Right forelimb (tissue), 1 donor: ENCODE data around the gene ZNF135.

ENCODE experiments used
- DNase-seq: peaks from one replicate; pipeline ENCODE4 v3.0.0-alpha.2; 2018

The ZNF135 gene

GRCh38 chr19:58059003-58059670 lies at the start of gene ZNF135:
TSS of gene ZNF135 (plus strand) at chr19:58059282. CDS start at chr19:58060003, 721 bp downstream.
- DNase-seq: peak; percentile 95

- DNase-seq: no peak
Measured at GRCh38 chr19:58009301-58009665, 49.8 kb upstream of the ZNF135 start.

- peak; percentile 97 for DNase-seq
Measured at GRCh38 chr19:58009666-58010301, 49.3 kb upstream of the ZNF135 start.

GRCh38 chr19:58010507-58010906 lies 48.6 kb upstream of the ZNF135 start:
- DNase-seq: no peak

DNA sequence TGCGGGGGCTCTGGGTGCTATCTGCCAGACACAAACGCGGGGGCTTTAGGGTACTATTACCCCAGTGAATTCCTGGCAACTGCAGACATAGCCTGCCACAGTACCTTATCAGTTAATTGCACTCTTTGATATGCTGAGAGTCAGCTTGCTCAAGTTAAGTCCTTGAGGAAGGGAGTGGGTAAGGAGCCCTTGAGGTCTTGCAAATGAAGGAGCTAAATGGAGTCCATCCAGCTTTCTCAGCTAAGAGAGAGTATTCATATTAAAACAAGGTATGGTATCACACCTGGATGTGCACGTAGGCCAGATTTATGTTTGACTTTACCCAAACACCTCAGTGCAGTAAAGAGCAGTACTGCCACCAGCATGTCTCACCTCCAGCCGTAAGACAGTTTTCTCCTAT lies 44.9 kb upstream of the ZNF135 start:
- peak; percentile 10 for DNase-seq

GRCh38 chr19:58020129-58020528 lies 39.0 kb upstream of the ZNF135 start:
- DNase-seq: no peak

- DNase-seq: peak; percentile 67
Measured at GRCh38 chr19:58021541-58022282, 37.4 kb upstream of the ZNF135 start.

DNA sequence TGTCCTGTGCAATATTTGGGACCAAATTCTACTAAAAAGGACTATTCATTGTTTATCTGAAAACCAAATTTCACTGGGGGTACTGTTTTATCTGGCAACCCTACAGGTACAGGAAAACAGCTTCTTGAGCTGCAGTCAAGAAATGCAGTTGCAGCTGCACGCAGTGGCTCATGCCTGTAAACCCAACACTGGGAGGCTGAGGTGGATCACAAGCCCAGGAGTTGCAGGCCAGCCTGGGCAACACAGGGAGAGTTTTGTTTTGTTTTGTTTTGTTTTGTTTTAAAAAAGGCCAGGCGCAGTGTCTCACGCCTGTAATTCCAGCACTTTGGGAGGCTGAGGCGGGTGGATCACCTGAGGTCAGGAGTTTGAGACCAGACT lies 36.8 kb upstream of the ZNF135 start:
- DNase-seq: no peak

DNA sequence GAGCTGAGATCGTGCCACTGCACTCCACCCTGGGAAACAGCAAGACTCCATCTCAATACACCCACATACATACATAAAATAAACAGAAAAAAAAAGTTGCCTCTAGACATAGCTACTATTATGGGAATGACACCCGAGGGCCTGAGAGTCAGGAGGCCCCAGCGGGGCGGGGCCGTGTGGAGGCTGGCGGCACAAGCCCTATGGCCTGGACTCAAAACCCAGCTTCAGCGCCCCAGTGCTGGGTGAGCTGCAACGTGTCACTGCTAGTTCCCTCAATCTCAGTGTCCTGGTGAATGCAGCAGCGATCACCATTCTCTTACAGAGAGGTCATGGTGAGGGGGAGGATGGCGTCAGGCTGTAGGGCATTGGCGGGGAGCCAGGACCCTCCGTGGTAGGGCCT lies 34.4 kb upstream of the ZNF135 start:
- no peak for DNase-seq

DNA sequence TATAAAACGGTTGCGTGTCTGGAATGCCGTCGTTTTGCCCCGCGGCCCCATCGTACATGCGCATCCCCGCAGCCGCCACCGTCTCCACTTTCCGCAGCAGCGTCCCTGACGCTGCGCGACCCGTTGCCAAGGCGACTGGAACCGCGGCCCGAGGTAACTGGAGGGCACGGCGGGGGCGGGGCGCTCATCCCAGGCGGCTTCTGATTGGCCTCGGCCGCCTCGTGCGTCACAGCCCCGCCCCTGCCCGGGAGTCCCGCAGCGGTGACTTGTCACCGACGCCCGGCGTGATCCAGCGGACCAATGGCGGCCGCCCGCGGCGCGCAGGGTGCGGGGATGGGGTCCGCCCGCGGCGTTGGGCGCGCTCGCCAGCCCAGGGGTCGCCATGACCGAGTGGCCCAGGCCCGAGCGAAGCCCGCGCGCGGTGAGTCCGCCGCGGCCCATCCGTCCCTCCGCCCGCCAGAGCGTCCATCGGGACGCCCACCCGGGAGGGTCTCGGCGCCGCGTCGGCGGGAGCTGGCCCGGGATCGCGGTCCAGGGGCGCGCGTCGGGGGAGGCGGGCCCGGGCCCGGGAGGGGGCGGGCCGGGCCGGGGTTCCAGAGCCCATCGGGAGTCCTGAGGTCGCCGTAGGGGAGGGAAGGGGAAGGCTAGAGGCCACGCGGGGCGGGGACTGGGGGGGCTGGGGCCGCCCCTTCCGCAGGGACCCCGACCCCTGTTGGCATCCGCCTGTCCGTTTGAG lies 25.2 kb upstream of the ZNF135 start, which contains the start of gene ZSCAN1:
Gene ZSCAN1, plus strand, starts transcription at position 285 of the 736 bp plus-strand sequence. CDS start 3,812 bp downstream, outside the sequence.
- DNase-seq: peak; percentile 96

GRCh38 chr19:58034477-58034793 lies 24.6 kb upstream of the ZNF135 start:
- peak; percentile 55 for DNase-seq

- DNase-seq: no peak
Measured at GRCh38 chr19:58035863-58036262, 23.2 kb upstream of the ZNF135 start.

GRCh38 chr19:58037927-58038687 lies 21.0 kb upstream of the ZNF135 start:
- no peak for DNase-seq

GRCh38 chr19:58038688-58039204 lies 20.3 kb upstream of the ZNF135 start:
- DNase-seq: no peak

DNA sequence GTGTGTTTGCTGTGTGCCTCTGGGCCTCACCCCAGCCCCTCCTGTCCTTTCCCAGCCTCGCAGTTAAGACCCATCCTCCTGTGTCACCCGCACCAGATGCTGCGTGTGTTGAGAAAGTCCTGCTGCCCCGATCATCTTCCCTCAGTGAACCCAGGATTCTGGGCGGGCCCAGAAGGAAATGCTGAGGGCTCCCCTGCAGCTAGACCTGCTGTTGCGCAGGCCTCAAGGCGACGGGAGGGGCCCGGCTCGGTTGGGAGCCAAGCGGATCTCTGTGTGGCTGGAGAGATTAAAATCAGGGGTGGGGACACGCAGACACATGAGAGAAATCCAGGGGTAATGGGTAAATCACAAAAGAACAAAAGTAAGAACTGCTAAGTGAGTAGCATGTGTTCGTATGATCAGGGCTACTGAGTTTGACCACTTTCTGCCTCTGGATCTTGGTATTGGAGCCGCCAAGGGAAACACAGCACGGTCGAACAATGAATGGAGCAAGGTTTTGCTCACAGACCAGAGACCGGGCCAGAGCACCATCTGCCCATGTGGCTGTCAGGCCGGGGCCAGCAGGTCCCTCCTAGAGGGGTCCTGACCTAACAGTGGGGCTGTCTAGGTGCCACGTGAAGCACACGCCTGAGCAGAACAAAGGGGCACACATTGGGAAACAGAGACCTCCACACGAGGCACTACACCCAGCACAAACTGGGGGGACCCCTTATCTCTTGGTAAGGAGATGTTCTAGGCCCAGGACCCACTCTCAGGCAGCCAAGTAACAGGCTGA lies 18.1 kb upstream of the ZNF135 start:
- no peak for DNase-seq

DNA sequence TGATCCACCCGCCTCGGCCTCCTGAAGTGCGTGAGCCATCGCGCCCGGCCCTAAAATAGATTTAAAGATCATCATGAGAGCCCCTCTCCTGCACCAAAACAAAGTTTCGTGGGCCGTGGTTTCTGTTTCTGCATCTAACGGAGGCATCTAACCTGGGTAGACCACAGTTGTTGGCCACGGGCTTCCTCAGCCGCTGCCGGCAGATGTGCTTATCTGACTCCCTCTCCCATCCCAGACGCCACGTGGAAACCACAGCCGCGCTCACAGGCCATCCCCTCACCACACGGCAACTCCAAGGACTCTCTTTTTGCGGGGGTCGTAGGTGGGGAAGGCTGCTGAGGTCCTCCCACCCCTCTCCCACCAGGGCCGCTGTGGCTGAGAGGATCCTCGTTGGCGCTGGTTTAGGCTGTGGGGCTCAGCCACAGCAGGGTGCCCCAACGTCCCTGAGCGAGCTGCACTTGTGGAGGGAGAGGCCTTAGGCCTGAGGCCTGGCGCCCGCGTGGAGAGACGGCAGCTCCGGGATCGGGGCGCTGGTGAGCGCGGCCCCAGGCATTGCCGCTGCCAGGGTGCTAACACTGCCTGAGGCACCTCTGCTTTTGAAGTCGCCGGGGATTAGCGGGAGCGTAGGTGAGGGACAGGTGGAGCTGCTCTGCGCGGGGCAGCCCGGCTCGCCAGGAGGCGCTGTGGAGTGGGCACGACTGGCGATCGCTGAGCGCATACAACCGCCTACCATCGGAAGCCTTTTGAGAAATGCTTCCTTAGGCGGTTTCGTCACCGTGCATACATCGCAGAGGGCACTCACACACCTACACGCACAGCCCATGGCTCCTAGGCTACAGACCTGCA lies 16.4 kb upstream of the ZNF135 start:
- no peak for DNase-seq

DNA sequence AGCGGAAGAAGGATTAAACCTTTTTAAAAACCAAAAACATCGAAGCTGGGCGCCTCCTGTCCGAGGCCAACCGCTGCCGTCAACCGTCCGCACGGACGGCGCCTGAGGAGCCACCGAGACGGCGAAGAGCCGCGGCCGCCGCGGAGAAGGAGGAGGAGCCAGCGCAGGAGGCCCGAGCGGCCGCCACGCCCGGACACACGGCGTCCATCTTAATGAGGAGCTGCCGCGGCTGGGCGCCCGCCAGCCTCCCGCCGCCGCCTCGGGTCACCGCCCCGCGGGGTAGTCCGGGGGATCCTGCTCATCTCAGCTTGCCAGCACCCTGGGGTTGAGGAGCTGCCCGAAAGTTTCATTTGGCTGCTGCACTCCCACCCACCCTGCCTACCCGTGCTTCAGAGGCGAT lies 14.7 kb upstream of the ZNF135 start:
- DNase-seq: no peak

DNA sequence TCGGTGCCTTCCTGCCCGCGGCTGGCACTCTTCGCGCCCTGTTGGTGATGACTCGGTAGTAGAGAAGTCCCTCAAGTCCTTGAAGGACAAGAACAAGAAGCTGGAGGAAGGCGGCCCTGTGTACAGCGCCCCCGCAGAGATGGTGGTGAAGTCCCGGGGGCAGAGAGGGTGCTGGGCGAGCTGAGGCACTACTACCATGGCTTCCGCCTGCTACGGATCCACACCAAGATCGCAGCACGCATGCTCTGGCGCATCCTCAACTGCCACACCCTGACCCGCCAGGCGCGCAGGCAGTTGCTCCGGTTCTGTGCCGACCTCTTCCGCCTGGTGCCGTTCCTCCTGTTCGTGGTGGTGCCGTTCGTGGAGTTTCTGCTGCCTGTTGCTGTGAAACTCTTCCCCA lies 14.2 kb upstream of the ZNF135 start:
- DNase-seq: no peak

DNA sequence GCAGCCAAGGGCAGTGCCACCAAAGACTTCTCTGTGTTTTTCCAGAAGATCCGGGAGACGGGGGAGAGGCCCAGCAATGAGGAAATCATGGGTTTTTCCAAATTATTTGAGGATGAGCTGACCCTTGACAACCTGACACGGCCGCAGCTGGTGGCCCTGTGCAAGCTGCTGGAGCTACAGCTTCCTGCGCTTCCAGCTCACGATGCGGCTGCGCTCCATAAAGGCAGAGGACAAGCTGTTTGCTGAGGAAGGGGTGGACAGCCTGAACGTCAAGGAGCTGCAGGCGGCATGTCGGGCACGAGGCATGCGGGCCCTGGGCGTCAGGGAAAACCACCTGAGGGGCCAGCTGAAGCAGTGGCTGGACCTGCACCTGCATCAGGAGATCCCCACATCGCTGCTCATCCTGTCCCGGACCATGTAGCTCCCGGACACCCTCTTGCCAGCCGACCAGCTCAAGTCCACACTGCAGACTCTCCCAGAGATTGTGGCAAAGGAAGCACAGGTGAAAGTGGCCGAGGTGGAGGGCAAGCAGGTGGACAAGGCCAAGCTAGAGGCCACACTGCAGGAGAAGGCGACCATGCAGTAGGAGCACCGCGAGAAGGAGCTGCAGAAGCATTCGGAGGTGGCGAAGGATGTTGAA lies 13.6 kb upstream of the ZNF135 start:
- no peak for DNase-seq

- DNase-seq: no peak
Measured at GRCh38 chr19:58046856-58047255, 12.2 kb upstream of the ZNF135 start.
